ENCODE measurements around the gene FAM187B.

Gene FAM187B

DNA sequence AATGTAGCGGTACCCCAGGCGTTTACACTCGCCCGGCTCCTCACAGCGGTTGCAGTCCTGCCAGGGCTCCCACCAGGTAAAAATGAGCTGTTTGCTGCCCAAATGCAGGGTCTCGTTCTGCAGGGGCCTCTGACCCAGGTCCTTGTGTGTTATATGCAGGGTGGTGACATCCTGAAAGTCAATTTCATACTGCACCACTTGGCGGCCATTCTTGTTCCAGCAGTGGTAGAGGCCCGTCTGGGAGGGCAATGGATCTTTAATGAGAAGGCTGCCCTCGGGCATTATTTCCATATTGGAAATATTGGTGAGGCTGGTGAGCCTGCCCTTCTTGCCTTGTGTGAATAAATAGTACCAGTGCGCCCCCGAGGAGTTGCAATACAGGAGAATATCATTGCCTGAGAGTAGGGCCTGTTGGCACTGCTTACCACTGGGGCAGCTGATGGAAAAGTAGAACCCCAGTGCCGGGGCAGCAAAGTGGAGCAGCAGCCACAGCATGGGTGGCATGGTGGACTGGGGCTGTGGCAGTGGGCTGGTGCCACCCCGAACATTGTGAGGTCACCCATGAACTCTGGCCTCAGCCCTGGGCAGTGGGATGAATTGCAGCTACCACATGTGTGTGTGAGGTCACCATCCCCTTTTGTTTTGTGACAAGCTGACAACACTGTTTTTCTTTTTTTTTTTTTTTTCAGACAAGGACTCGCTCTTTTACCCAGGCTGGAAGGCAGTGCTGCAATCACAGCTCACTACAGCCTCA lies at the start of gene FAM187B:
Gene FAM187B, minus strand, starts transcription at position 563 of the 754 bp plus-strand sequence. Its CDS starts 59 bp downstream, at position 504.
- ChIA-PET POLR2A (no interaction called here), CTCF (no interaction called here)
- DNase-seq (ENCODE audit: extremely low spot score): no peak
- TF ChIP-seq LEF1 (IDR thresholded peaks at IDR 0.05; ENCODE audit: borderline replicate concordance) (no peak), SP1 (IDR thresholded peaks at IDR 0.05) (no peak), SUZ12 (IDR thresholded peaks at IDR 0.05) (no peak), ARNT (IDR thresholded peaks at IDR 0.05) (no peak), BHLHE40 (IDR thresholded peaks at IDR 0.05; ENCODE audit: borderline replicate concordance) (no peak), NFRKB (IDR thresholded peaks at IDR 0.05) (no peak), ELF4 (IDR thresholded peaks at IDR 0.05) (no peak), FOXM1 (IDR thresholded peaks at IDR 0.05; ENCODE audit: borderline replicate concordance) (no peak), FOXA1 (IDR thresholded peaks at IDR 0.05) (no peak), FOXK2 (IDR thresholded peaks at IDR 0.05) (no peak), L3MBTL2 (conservative IDR thresholded peaks at IDR 0.05) (no peak), ZNF384 (IDR thresholded peaks at IDR 0.05) (no peak)

DNA sequence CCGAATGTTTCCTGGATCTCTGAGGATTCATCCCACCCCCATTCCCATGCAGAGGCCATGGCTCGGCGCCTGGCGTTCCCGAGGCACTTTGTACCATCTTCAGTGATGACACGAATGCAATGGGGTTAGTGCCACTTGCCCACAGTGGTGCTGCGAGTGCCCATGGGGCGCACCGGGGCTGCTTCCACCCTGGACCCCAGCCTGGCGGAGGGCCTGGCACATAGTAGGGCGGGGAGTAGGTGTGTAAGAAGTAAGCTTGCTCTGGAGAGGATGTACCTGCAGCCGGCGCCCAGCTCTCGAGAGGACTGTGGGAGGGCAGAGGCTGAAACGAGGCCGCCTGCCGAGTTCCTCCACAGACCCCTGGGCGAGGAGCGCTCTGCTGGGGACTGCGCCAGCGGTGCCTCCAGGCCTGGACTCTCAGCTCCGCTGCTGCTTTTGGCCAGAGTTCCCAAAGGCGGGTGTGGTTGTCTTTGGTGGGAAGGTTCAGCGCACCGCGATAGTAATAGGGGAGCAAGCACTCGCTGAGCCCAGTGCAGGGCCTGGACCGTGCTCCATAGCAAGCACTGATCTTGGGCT lies 48.3 kb upstream of the FAM187B start:
- CTCF ChIA-PET: no interaction called here
- no peak for DNase-seq (ENCODE audit: extremely low spot score)
- POLR2A ChIA-PET: no interaction called here
- TF ChIP-seq ARNT (IDR thresholded peaks at IDR 0.05): no peak
- TF ChIP-seq LEF1 (IDR thresholded peaks at IDR 0.05; ENCODE audit: borderline replicate concordance): no peak

DNA sequence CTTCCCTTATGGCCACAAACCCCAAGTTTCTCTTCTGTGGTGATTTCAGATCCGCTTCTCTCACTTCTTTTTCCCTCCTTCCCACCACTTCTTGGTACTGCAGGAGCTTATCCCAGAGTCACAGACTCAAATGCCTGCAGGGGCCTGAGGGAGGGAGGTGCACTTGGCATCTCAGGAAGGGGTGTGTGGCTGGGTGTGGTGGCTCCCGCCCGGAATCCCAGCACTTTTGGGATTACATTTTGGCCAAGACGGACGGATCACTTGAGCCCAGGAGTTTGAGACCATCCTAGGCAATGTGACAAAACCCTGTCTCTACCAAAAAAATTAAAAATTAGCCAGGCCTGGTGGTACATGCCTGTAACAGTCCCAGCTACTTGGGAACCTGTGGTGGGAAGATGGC lies 45.8 kb upstream of the FAM187B start:
- TF ChIP-seq ELF4 (IDR thresholded peaks at IDR 0.05) (no peak), L3MBTL2 (conservative IDR thresholded peaks at IDR 0.05) (no peak), TARDBP (IDR thresholded peaks at IDR 0.05) (no peak), FOXA1 (IDR thresholded peaks at IDR 0.05) (no peak), ZNF384 (IDR thresholded peaks at IDR 0.05) (no peak), HDGF (IDR thresholded peaks at IDR 0.05; ENCODE audit: borderline replicate concordance) (no peak)
- TF ChIP-seq, protein P1, sequence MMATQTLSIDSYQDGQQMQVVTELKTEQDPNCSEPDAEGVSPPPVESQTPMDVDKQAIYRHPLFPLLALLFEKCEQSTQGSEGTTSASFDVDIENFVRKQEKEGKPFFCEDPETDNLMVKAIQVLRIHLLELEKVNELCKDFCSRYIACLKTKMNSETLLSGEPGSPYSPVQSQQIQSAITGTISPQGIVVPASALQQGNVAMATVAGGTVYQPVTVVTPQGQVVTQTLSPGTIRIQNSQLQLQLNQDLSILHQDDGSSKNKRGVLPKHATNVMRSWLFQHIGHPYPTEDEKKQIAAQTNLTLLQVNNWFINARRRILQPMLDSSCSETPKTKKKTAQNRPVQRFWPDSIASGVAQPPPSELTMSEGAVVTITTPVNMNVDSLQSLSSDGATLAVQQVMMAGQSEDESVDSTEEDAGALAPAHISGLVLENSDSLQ (IDR thresholded peaks at IDR 0.05): no peak
- ChIA-PET CTCF (no interaction called here), POLR2A (no interaction called here)
- no peak for DNase-seq (ENCODE audit: extremely low spot score)

DNA sequence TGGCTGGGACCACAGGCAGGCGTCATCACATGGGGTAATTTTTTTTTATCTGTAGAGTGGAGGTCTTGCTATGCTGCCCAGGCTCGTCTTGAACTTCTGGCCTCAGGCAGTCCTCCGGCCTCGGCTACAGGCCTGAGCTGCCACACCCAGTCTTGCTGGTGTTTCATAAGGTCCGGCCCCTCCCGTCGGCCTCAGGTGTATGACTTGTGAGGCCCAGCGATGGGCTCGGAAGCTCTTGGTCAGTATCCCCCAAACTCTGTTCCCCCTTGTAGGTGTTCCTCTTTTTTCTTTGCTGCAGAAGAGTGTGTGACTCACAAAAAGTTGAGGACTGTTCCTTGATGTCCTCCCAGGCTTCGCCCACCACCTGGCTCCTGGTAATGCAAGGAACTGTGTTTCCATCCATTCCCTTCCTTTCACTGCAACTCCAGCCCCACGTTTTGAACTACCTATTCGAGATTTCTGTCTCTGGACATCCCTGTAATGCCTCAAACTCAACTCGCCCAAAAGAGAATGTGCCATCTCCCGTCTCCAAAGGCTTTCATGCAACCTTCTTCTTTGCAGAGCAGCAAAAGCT lies 45.2 kb upstream of the FAM187B start:
- no peak for TF ChIP-seq ELF4 (IDR thresholded peaks at IDR 0.05)
- no peak for TF ChIP-seq FOXA1 (IDR thresholded peaks at IDR 0.05)
- no peak for TF ChIP-seq FOXM1 (IDR thresholded peaks at IDR 0.05; ENCODE audit: borderline replicate concordance)
- no peak for TF ChIP-seq ARNT (IDR thresholded peaks at IDR 0.05)
- TF ChIP-seq L3MBTL2 (conservative IDR thresholded peaks at IDR 0.05): no peak
- TF ChIP-seq FOXK2 (IDR thresholded peaks at IDR 0.05): no peak
- no peak for TF ChIP-seq SUZ12 (IDR thresholded peaks at IDR 0.05)
- TF ChIP-seq TARDBP (IDR thresholded peaks at IDR 0.05): no peak
- TF ChIP-seq, protein P1 (IDR thresholded peaks at IDR 0.05): no peak
- TF ChIP-seq HDGF (IDR thresholded peaks at IDR 0.05; ENCODE audit: borderline replicate concordance): no peak
- no peak for TF ChIP-seq LEF1 (IDR thresholded peaks at IDR 0.05; ENCODE audit: borderline replicate concordance)
- no peak for TF ChIP-seq SP1 (IDR thresholded peaks at IDR 0.05)
- no peak for TF ChIP-seq ZNF384 (IDR thresholded peaks at IDR 0.05)
- CTCF ChIA-PET: interaction anchor here (0.6 kb wide), 1 partner anchor 318 kb away, joined by 7 read pairs; no protein-coding TSS in a partner anchor
- DNase-seq (ENCODE audit: extremely low spot score): no peak
- POLR2A ChIA-PET: no interaction called here

DNA sequence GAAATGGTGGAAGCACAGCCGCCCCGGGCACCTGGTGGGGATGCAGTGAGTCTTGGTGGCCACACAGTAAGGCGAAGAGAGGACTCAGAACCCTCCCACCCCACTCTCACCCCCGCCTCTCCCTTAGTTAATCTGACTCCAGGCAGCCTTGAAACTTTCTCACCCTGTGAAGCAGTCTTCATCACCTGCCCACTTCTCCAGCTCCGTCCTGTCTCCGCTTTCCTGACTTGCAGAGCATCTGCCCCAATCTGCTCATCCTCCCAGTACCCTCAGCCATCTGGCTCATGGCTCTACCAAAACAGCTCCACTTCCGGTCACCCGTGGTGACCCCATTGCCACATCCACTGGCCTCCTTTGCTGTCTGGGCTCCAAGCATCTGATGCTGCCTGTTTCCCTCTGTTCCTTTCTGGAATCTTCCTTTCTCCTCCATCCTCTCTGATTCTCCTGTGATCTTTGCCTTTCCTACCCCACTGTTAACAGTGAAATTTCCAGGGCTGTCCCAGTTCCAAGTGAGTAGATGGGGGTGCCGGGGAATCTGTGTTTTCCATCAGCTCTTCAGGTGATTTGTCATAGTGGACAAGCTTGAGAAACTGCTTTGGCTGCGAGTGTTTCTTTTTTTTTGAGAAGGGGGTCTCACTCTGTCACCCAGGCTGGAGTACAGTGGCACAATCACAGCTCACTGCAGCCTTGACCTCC lies 44.6 kb upstream of the FAM187B start:
- POLR2A ChIA-PET: no interaction called here

DNA sequence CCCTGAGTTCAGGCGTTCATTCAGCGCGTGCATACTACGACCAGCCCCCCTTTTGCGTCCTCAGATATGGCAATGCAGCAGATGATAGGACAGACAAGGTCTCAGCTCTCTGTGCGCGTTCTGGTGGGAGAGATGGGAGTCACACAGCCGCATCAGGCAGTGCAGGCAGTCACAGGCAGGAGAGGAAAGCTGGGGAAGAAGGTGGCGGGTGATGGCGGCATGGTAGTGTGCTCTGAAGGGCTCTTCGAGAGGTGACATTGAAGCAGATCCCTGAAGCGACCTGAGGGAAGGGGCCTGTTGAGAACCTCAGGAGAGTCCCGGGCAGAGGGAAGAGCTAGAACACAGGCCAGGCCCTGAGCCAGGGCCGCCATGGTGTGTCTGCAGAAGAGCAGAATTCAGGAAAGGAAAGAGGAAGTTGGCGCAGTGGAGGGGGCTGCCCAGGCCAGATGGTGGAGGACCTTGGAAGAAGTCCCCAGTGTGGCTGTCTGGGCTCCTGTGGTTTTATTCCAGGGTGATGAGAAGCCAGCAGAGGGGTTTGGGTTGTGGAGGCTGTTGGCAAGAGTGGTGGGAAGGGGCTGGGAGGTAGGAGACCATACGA lies 43.7 kb upstream of the FAM187B start:
- CTCF ChIA-PET: no interaction called here

More for the DNA sequence above, 44.6 kb upstream of the FAM187B start:
- CTCF ChIA-PET: interaction anchor here (0.6 kb wide), 1 partner anchor 319 kb away, joined by 7 read pairs; no protein-coding TSS in a partner anchor
- TF ChIP-seq ZNF384 (IDR thresholded peaks at IDR 0.05): no peak
- TF ChIP-seq SP1 (IDR thresholded peaks at IDR 0.05): no peak
- no peak for TF ChIP-seq LEF1 (IDR thresholded peaks at IDR 0.05; ENCODE audit: borderline replicate concordance)
- no peak for TF ChIP-seq L3MBTL2 (conservative IDR thresholded peaks at IDR 0.05)
- DNase-seq (ENCODE audit: extremely low spot score): no peak

More for the DNA sequence above, 43.7 kb upstream of the FAM187B start:
- DNase-seq (ENCODE audit: extremely low spot score): no peak
- TF ChIP-seq ELF4 (IDR thresholded peaks at IDR 0.05) (no peak), L3MBTL2 (conservative IDR thresholded peaks at IDR 0.05) (no peak), SP1 (IDR thresholded peaks at IDR 0.05) (no peak), FOXA1 (IDR thresholded peaks at IDR 0.05) (no peak), NFRKB (IDR thresholded peaks at IDR 0.05) (no peak), ARNT (IDR thresholded peaks at IDR 0.05) (no peak), BHLHE40 (IDR thresholded peaks at IDR 0.05; ENCODE audit: borderline replicate concordance) (no peak), LEF1 (IDR thresholded peaks at IDR 0.05; ENCODE audit: borderline replicate concordance) (no peak), SUZ12 (IDR thresholded peaks at IDR 0.05) (no peak), ZNF384 (IDR thresholded peaks at IDR 0.05) (no peak), HDGF (IDR thresholded peaks at IDR 0.05; ENCODE audit: borderline replicate concordance) (no peak), CTBP1 (IDR thresholded peaks at IDR 0.05; ENCODE audit: borderline replicate concordance) (no peak), FOXK2 (IDR thresholded peaks at IDR 0.05) (no peak), FOXM1 (IDR thresholded peaks at IDR 0.05; ENCODE audit: borderline replicate concordance) (no peak)
- TF ChIP-seq, protein P1 (IDR thresholded peaks at IDR 0.05): no peak
- POLR2A ChIA-PET: no interaction called here

Measured in HEK293T (cell line).